ENCODE results near the gene WDR7. TPM values are rescaled to one million over a fixed set of nuclear protein-coding genes. Genes with fewer than 3 reads are reported as not detected.

WDR7 gene
- total RNA-seq, 1 donor from 2014 or later, result 8.2 TPM

DNA sequence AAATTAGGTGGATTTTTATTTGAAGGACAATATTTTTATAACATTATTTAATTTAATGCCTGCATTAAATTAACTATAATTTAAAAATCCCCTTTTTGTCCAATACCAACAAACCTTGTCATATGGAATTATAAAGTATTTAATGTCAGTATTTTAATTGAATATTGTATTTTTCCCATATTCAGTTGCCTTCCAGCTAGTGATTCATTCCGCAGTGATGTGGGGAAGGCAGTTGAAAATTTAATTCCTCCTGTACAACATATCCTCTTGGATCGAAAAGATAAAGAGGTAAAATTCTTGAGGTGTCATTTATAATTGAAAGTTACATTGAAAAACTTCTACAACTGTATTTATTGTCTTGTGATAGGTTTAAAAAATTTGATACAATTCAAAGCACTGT lies 40.4 kb downstream of the WDR7 start:
- TF ChIP-seq, protein P1, sequence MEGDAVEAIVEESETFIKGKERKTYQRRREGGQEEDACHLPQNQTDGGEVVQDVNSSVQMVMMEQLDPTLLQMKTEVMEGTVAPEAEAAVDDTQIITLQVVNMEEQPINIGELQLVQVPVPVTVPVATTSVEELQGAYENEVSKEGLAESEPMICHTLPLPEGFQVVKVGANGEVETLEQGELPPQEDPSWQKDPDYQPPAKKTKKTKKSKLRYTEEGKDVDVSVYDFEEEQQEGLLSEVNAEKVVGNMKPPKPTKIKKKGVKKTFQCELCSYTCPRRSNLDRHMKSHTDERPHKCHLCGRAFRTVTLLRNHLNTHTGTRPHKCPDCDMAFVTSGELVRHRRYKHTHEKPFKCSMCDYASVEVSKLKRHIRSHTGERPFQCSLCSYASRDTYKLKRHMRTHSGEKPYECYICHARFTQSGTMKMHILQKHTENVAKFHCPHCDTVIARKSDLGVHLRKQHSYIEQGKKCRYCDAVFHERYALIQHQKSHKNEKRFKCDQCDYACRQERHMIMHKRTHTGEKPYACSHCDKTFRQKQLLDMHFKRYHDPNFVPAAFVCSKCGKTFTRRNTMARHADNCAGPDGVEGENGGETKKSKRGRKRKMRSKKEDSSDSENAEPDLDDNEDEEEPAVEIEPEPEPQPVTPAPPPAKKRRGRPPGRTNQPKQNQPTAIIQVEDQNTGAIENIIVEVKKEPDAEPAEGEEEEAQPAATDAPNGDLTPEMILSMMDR (conservative IDR thresholded peaks at IDR 0.05; ENCODE audit: low read depth, low read length), result no peak
- H3K4me3 ChIP-seq (ENCODE audit: low read depth, low read length), result no peak overlapping the region
- no peak for DNase-seq (ENCODE audit: low read depth)

DNA sequence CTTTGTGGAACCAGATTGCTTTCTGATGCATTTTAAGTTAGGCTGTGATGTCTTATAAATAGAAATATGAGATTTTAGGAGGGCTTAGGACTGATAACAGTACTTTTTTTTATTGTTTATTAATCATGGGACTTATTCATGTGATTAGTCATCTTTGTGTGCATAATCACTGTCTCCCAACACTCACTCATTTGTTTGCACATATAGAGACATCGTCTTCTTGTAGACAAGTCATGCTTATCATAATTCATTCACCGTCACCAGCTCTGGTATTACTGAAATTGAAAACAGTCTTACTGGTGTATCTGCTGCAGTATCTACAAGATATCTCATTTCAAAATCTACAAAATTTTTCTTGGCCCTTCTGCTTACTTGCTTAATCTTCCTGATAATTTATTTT lies 45.8 kb downstream of the WDR7 start:
- TF ChIP-seq, protein P1 (conservative IDR thresholded peaks at IDR 0.05; ENCODE audit: low read depth, low read length), result no peak
- no peak overlapping the region for H3K4me3 ChIP-seq (ENCODE audit: low read depth, low read length)
- no peak for DNase-seq (ENCODE audit: low read depth)

DNA sequence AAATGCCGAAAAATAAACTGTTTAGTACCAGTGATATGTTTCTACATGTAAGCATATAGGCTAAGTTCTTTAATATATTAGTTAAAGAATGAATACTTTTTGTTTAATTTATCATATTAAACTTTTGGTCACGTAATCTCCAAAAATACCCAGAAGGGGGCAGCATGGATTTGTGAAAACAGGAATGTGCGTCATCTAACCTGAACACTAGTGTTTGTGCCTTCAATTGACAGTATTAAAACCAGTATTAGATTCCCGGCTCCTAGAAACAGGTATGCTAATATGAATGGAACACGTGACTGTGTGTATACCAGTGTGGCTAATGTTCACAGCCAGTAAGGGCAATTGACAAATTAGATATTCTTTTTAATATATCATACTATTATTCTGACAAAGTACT lies 51.8 kb downstream of the WDR7 start:
- TF ChIP-seq, protein P1 (conservative IDR thresholded peaks at IDR 0.05; ENCODE audit: low read depth, low read length), result peak; percentile 59
- H3K4me3 ChIP-seq (ENCODE audit: low read depth, low read length), result no peak overlapping the region
- peak; percentile 7 for DNase-seq (ENCODE audit: low read depth)

GRCh38 chr18:56709463-56709862 lies 58.3 kb downstream of the WDR7 start:
- TF ChIP-seq, protein P1 (conservative IDR thresholded peaks at IDR 0.05; ENCODE audit: low read depth, low read length), result peak; percentile 43
- no peak overlapping the region for H3K4me3 ChIP-seq (ENCODE audit: low read depth, low read length)
- DNase-seq (ENCODE audit: low read depth), result peak; percentile 36

DNA sequence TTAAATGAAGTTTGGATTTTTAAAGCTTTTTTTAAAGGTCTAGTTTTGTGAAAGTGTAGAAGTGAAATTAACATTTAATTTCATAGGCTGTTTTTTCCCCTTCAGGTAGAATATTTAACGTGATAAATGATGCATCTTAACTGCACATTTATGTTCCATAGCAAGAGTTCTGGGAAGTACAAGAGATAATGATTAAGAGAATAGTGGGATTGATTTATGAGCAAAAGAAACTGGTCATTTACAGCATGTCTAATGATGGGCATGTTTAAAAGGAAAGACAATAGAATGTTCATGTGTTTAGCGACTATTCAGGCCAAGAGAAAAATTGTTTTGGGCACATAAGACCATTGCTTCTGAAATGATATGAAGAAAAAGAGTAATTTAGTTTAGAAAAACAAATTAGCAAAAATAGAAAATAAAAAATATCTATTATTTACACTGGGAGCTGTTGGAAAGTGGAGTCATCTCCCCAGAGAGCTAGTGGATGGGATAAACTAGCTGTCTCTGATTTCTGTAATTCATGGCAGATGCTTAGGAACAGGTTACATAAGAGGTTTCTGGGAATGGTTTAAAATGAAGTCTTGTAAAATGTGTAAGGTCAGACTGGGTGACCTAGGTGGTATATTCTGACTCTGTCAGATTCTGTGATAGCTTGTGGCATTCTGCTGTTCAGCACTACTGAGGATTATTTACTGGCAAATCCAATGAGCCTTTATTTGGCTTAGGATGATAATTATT lies 60.7 kb downstream of the WDR7 start:
- TF ChIP-seq, protein P1 (conservative IDR thresholded peaks at IDR 0.05; ENCODE audit: low read depth, low read length), result no peak
- no peak overlapping the region for H3K4me3 ChIP-seq (ENCODE audit: low read depth, low read length)
- DNase-seq (ENCODE audit: low read depth), result no peak

DNA sequence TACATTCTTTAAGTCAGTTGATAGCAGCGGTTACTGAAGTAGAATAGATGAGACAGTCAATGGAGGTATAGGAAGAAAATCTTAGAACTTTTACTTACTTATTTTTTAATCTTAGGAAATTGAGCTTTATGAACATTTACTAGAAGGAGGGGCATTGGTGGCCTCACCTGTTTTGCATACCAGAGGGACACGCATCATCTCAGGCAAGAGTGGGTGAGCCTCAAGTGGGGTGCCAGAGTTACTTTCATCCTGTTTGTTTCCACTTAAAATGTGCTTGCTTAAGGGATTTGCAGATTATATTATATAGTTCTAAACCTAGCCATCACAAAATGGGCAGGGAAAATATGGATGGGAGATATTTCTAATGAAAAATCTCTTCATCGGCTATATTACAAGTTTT lies 61.6 kb downstream of the WDR7 start:
- TF ChIP-seq, protein P1 (conservative IDR thresholded peaks at IDR 0.05; ENCODE audit: low read depth, low read length), result no peak
- no peak overlapping the region for H3K4me3 ChIP-seq (ENCODE audit: low read depth, low read length)
- no peak for DNase-seq (ENCODE audit: low read depth)

DNA sequence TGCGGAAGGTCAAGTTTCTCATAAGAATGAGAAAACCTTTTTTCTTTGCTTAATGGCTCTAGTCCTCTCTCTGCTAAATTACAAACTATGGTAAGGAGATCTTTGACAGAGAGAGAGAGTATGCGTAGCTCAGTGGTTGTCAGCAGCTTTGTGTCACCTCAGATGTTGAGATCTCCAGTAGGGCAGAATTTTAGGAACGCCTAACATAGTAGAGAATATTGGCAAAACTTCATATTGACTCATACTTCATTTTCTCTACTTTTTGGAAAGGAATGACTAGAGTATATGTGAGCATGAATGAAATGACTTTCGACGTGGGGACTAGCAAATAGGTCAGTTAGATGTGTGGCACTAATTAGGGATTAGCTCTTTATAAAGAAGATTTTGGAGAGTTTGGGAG lies 64.0 kb downstream of the WDR7 start:
- H3K4me3 ChIP-seq (ENCODE audit: low read depth, low read length), result no peak overlapping the region
- DNase-seq (ENCODE audit: low read depth), result no peak
- TF ChIP-seq, protein P1 (conservative IDR thresholded peaks at IDR 0.05; ENCODE audit: low read depth, low read length), result no peak
